HG03108 (cell line): ENCODE results near the gene NTM.

Experiments
- ATAC-seq: cut with Tn5 transposase; IDR thresholded peaks from one replicate; pipeline ENCODE4 v1.9.1; 2021; ENCODE audit warnings: moderate library complexity; ENCODE audit not compliant: unreplicated experiment

Gene NTM

DNA sequence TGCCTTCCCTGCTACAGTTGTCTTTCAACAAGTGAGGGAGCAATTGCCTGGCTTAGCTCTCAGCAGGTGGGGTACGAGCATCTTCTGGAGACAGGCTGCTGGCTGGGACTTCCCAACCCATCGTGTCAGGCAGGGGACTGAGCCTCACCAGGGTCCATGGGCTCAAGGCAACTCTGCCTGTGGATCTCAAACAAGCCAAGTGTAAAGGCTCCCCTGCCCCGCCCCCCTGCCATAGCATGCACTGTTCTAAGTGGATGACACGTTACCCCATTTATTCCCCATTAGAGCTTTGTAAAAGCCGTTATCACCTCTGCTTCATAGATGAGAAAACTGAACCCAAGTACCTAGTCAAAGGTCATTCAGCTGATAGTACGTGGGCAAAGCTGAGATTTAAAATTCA, 222.9 kb downstream of the NTM start:
- no peak for ATAC-seq

DNA sequence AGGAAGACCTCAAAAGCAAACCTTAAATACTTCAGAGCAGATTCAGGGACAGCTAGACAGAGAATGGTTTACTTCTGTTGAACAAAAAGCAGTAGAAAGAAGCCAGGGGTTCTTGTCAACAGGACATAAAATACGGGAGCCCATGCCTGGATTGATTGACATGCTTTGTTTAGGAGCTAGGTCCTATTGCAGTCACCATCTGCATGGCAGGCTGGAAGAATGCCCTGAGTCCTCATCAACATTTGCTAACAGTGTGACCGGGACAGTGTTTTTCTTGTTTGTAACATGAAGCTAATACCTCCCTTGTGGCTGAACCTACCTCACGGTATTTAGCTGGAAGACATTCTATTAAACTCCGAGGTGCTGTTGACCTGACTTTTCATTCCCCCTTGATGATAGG, 225.4 kb downstream of the NTM start:
- ATAC-seq: no peak

DNA sequence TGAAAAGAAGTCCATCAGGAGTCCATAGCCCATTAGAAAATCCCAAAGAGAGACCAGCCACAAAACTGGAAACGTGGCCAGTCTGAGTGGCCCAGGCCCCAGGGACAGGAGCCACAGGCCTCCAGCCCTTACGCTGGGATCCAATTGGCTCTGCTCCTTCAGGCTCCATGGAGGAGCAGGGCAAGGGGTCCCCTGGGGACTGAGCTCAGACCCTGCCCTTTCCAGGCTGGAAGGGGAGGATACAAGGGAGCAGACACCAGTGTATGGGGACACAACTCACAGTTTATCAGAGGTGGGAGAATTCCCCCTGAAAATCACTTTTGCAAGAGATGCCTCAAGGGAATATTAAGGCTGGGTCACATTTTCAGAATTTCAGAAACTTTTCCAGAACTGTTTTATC, 227.5 kb downstream of the NTM start:
- ATAC-seq: no peak

DNA sequence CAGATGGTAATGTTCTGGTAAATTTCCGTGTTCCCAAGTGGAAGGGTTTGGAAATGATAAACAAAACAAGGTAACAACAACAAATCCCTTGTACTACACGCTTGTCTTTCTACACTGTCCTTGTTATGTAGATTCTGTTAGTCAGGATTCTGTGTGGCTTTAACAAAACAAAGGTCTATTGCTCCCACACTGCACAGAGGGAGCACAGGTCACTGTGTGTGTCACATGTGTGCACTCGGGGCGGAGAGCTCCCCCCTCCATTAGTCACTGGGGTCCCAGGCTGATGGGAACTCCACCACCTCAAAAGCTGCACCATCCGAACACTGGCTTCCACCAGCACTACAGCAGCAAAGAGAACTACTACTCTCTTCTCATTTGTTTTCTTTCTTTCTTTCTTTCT, 227.9 kb downstream of the NTM start:
- ATAC-seq: no peak

DNA sequence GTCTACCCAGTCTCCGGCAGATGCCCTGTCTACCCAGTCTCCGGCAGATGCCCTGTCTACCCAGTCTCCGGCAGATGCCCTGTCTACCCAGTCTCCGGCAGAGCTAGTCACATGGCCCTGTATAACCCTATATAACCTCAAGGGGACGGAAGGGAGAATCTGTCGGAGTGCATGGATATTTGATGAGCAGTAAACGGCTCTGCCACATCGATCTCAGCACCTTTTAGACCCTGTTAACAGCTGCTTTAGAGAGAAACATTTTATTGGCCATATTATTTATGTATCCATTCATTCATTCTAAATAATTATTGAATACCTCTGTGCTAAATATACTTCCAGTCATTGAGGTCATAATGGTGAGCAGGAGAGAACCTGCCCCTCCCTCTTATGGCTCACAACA, 228.9 kb downstream of the NTM start:
- ATAC-seq: no peak

DNA sequence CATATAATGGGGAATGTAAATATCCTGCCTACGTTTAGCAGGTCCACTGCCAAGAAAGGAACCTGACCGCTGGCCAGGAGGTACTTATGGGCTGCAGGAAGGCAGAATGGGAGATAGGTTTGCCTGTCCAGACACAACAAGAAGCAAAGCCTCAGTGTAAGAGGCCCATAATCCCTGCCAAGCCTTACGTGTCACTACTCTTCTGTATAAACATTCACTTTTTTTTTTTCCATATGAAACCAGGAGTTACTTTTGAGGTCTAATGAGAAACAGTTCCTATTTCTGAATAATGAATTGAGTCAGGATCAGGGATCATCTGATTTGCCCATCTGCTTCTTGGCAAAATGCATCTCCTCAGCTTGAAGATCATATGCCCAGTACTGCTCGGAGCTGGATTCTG, 230.2 kb downstream of the NTM start:
- ATAC-seq: no peak

DNA sequence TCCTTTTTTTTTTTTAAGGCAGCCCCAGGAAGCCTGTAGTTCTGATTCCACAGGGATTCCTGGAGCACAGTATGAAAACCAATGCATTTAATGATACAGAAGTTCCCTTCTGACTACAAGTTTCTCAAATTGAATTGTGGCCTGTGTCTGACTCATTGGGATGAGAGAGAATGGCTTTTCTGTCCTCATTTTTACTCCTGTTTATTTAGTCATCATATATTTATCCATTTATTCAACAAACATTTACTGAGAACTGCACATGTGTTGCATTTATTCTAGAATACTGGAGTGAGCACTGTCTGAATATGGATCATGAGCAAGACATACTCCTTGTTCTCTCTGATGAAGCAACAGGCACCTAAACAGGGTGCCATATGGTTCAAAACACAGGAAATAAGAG, 231.2 kb downstream of the NTM start:
- ATAC-seq: no peak

DNA sequence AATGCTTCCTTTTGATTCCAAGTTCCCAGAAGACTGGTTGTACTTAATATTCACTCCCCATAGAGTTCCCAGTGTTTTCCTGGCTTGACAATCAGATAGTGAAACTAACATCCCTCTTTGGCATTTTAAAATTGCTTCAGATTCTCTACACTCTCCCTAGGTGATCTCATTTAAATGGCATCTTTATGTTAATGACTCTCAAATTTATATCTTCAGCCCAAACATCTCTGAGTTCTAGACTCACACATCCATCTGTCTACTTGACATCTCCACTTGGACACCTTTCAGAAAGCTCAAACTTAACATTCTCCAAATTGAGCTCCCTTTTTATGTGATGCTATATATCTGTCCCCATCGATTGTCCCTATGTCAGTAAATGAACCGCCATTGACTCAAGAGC, 232.0 kb downstream of the NTM start:
- ATAC-seq: no peak

DNA sequence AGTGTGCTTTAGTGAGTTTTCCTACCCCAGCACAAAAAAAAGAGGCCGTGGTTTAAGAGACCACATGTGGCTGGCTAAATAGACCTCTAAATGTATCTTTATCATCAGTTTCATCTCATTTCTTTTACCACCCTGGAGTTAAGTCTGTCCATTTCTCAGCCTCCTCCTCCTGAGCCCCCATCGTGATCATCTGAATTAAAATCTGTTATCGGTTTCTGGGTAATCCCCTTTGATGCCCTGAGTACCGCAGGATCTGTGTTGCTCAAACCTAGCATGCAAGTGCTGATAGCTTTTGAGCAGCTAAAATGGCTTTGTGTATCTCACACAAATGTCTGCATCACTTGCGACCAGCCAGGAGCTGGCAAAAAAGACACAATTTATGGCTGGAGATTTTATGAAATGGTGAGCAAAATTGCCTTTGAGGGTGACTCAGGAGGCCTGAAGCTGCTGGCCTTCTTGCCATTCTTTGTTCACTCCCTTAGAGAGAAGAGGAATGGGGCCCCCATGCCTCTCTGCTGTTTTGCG, 236.5 kb downstream of the NTM start:
- ATAC-seq: no peak

DNA sequence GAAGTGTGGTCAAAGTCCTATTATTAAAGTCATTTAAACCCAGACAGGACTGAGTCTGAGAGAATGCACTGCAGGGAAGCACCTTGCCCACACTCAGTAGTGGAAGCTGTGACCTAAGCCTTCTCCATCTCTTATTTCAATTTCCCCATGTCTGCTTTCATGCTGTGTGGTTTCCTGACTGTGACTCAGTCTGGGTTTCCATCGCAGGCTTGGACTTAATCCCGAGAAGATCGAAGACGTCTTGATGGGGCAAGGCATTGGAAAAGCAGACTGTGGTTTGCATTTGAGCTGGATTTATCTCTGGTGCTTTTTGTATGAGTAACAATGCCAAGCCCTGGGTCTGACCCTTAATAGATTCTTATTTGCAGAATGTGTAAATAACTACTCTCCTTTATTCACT, 238.9 kb downstream of the NTM start:
- ATAC-seq: no peak

DNA sequence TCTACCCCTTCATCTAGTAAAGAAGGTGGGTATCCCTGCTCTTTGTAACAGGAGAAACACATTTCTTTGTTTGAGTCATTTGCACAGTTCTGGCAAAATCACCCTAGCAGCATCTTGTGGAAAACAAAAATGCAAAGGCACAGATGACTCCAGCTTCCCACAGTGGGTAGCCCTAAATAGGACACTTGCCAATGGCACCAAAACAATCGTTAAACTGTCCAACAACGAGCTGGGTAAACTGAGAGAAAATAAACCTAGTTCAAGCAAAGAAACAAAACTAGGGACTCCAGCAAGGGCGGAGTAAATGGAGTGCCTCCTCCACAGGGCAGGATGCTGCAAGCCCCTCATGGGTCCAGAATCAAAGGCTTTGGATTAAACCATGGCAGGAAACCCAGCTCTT, 239.5 kb downstream of the NTM start:
- ATAC-seq: no peak

DNA sequence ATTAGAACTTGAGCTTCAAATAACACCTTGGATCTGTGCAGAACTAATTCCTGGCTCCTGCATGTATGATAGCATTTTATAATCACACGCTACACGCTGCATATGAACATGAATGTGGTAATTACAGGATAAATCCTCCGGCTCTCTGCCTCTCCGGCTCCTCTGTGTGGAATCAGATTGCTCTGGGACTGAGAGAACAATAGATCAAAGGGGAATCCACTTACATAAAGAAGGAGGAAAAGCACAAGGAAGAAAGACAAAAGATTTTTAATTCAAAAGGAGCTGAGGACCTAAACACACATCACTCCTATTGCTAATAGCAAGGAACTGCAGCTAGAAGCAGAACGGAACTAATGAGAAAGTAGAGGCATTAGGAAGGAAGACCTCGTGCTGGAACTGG, 240.9 kb downstream of the NTM start:
- no peak for ATAC-seq

DNA sequence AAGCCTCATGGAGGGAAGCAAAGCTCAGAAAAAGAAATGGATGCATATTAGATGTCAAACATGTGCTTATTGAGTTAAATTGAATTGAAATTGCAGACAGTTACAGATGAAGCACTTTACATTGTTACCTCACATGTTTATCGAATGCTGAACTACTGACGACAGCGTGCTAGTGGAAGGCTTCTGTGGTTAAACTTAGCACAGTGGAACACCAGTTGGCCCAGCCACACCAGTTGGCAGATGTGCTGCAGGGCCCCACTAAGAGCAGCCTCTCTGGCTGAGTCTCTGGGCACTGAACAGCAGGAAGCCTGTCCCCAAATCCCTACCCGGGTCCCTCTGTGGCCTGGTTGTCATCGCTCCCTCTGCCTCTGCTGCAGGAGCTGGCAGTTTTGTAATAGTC, 242.1 kb downstream of the NTM start:
- ATAC-seq: no peak

DNA sequence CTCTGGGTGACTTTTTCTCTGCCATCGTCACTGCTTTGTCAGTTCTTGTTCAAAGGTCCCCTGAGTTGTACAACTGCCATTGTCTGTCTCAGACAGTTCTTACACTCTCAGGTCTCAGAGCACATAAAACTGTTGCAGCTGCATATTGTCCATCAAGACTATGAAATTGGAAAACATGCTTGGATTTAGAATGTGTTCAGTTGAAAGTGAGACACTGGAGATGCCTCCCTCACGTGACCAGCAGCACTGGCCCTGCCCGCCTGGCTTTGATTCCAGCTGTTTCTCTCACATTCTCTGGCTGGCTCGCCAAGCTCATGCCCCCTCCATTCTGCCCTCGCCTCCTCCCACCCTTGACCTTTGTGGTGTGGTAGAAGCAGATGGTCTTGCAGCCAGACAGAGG, 244.2 kb downstream of the NTM start:
- ATAC-seq: no peak

DNA sequence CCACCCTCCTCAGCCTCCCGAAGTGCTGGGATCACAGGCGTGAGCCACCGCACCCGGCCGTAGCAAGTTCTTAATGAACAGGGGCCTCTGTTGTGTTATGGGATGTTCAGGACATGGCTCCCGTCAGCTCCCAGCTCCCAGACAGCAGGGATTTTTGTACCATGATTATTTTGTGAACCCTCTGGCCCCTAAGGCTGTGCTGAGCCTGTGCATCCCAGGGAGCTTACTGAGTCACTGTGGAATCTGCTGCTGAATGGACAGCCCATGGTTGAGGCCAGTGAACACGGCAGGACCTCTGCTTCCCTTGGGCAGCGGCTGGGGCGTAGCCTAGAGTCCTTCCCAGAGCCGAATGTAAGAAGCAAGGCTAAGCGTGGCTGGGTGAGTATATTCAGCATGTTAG, 245.2 kb downstream of the NTM start:
- ATAC-seq: no peak

DNA sequence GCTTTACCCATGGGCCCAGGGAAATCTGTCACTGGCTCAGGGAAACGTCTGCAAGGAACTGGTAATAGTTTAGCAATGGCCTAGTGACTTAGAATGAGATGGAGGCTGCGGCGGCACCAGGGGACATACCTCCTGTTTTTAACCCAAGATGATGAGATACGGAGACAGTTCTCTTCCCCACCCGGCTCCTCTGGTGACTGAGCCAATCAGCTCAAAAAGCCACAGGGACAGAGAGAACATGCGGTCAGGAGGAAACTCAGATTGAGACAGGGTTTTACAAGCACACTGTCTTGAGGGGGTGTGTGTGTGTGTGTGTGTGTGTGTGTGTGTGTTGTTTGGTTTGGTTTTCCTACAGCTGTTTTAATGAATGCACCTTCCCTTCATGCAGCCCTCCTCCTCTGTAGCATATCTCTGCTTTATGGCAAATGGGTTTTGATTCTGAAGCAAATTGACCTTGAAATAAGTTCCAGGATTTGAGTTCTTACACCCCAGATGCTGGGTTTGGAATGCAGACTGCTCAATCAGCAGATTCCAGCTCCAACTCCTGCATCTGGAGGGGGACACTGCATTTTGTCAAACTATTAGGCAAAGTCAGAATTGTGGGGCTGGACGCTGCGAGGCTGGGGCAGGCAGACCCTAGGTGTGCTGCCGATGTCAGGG, 246.2 kb downstream of the NTM start:
- no peak for ATAC-seq

DNA sequence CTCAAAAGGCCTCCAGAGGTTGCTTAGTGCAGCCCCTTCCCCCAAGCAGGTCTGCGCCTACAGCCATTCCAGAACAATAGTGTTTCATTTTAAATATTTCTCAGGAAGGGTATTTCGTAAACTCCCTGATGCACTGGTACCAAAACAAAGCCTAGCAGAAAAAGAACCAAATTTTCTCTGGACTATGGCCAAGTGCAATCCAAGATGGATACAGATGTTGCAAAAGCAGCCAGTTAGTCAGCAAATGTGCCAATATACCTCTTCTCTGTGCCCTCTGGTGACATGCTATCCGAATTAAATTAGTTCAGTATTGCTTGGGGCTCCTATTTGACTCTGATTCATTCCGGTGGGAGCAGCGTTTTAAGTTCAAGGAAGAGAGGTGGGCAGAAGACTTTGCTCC, 247.8 kb downstream of the NTM start:
- ATAC-seq: no peak

DNA sequence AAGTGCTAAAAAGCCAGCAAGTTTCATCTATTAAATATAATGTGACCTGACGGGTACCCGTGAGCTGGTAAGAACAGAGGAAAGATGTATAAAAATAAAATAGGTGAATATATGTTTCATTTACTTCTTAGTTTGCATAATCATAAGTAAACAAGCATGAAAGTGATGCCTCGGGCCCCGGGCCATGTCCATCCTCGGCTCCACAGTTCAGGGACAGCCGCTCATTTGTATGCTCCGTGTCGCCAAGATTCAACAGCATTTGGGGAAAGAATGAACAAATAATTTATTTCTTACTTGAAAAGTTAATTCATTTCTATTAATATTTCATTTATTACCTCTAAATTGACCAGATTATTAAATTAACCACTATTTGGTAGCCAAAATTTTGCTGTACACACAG, 251.8 kb downstream of the NTM start:
- ATAC-seq: no peak

DNA sequence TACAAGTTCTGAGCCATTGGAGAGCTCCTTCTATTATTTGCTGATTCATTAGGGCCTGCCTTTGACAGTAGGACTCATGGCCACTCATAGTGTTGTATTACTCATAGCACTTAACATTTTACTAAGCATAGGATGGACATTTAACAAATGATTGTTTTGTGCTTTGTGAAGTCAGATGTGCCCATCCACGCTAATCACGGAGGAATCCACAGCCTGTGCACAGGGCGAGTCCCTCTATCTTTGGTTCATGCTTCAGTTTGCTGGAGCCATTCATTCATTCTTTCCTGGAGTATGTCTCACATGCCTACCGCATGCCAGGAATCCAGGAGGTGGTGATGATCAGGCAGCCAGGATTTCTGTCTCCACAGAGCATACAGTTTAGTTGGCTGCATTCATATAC, 254.1 kb downstream of the NTM start:
- no peak for ATAC-seq

DNA sequence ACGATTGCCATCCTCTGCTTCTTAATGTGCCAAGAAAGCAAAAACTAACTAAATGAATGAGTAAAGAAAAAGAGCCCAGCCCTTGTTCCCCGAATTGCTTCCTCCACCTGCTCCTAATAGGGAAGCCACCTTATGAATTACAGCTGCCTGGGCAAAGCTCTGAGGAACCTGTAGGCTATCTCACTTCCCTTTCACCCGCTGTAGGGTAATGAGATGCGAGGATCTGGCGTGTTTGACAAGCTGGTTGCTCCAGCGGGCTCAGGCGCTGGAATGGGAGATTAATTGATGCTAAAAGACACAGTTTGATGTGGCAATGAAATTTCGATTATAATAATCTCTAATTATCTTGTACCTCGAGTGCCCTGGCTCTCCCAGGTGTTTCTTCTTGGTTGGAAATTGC, 256.4 kb downstream of the NTM start:
- ATAC-seq: no peak

DNA sequence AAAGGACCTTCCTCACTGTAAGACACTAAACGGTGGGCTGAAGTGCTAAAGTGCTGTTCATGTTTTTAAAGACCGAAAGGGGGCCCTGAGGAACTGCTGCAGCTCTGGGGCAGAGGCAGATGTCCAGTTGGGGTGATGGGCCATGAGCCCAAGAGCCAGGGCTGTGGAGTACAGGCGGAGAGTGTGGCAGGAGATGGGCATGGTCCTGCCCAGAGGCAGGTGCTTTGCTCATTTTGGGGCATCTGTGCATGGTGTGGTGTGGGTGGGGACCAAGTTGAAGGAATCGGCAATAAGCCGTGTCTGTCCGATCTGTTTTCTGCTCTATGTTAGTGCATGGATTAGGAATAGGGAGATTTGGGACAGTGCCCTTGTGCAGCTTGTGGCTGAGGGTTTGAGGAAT, 258.3 kb downstream of the NTM start:
- no peak for ATAC-seq

DNA sequence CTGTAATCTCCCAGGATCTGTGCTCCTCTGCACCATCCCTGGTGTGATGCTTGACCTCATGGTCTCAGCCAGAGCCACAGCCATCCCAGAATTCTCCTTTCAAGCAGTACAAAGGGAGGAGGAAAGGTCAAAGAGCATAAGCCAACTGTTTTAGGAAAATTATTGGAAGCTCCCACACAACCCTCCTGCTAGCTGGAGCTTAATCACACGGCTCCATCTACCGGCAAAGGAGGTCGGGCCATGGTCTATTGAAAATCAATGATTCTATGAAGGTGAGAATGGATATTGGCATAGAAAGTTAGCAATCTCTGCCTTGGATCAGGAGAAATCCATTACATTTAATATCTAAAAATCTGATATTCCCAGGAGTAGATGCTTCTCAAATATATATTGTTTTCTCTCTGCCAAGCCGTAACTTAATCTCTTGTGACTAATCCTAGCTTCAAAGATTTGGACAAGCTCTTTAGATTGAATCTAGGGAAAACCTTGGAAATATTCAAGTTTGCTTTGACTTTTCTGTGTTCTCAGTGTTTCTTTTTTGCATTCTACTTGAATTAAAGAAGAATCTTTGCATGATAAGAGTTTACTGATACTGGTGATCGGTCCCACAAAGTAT, 259.6 kb downstream of the NTM start:
- ATAC-seq: no peak

DNA sequence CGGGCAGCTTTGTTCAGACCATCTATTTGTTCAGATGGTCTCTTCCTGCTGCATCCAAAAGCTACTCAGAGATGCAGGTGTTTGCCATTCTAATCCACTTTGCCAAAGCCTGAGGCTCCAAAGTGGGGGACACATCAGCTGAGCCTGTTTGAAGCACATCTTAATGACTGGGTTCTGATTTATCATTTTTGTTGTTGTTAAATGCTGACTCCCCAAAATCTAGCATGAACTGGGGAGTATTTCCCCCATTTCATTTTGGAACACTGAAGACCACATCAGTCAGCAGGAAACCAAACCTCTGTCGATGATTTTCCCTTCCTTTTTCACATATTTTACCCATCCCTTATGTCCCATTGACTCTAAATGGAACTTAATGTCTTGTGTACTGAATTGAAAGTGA, 262.6 kb downstream of the NTM start:
- no peak for ATAC-seq
